Heart left ventricle (tissue), 13 donors: ENCODE data around the gene FOXL1.
"Not testable (repeated sequence)": the region's sequence is repeated elsewhere in the genome, so short reads cannot be mapped to it uniquely, and the experiment has no call there.

Source experiments
- CTCF ChIP-seq, 12 donors: fragments of 200-600 bp; sonication (generic) in 4 of 12; IDR thresholded peaks; one replicate each; pipeline versions ENCODE4 v1.5.0 to v1.8.0; 2018 to 2022; ENCODE audit warnings: antibody characterized with exemption in 12 of 12, mild to moderate bottlenecking in 5 of 12
- POLR2A ChIP-seq, 2 donors: fragments of 450-650 bp; IDR thresholded peaks; one replicate each; pipeline ENCODE4 v1.6.1; 2017; ENCODE audit warnings: antibody characterized with exemption in 2 of 2, mild to moderate bottlenecking in 2 of 2, moderate library complexity in 2 of 2
- donor health status: ischemic (EF 13 %, LVEDD 7.1; RV severe dilation, severe dysfunction).
- donor health status: DM: no; HTN: yes; CAD: no.
- donor health status: DM: no; HTN: no; CAD: no.
- donor health status: ischemic (EF 25% LVEDD 6.9; RV normal size, moderate dysfunction).
- donor health status: ischemic (EF 25% LVEDD 5.7; RV mildly dilated, moderate dysfunction).
- donor health status: ischemic (EF 35%, LVEDD 5.7; RV mildly dilated, moderate dysfunction).
- donor health status: nonischemic (EF 11% LVEDD 7.7; RV severe dilation, severe dysfunction).
- donor health status: DM: yes; HTN: yes; CAD: no.
- donor health status: PGD.
- donor health status: ischemic (EF 29% LVEDD 5.4; RV normal size, mild dysfunction).
- donor health status: nonischemic (EF 23%, LVEDD 6.1; RV moderate dilation, normal function).

GRCh38 chr16:86587955-86588354 lies 9.6 kb downstream of the FOXL1 start:
- not testable (repeated sequence) for TF ChIP-seq CTCF, POLR2A (IDR thresholded peaks at IDR 0.05)
